HepG2 (cell line): ENCODE measurements around the gene HNF1B. TPM values are rescaled to one million over a fixed set of nuclear protein-coding genes. Genes with fewer than 3 reads are reported as not detected.

ENCODE experiments used
- ASH2L ChIP-seq: fragments of 300-600, 200-600 bp; sonication (generic); IDR thresholded peaks from 2 replicates; pipeline ENCODE4 v1.7.0; 2017; ENCODE audit warnings: low read depth, mild to moderate bottlenecking, moderate library complexity, mixed read lengths, low read length; ENCODE audit not compliant: insufficient read length
- CREB3 ChIP-seq: sonication (generic); formaldehyde crosslinking; IDR thresholded peaks from 2 replicates; pipeline ENCODE4 v1.5.0; 2020; ENCODE audit warnings: missing genetic modification reagents
- GABPA ChIP-seq, 2 experiments: IDR thresholded peaks; 2 replicates each; pipeline ENCODE4 v1.6.1; 2011 to 2016; ENCODE audit warnings: low read depth in 2 of 2, low read length in 1 of 2, missing biosample characterization in 1 of 2, missing genetic modification characterization in 1 of 2
- ISL2 ChIP-seq: sonication (generic); formaldehyde crosslinking; IDR thresholded peaks from 2 replicates; pipeline ENCODE4 v1.5.0; 2020; ENCODE audit warnings: missing genetic modification reagents
- JUNB ChIP-seq: sonication (generic); formaldehyde crosslinking; IDR thresholded peaks from 2 replicates; pipeline ENCODE4 v1.8.0; 2022; ENCODE audit warnings: missing genetic modification reagents, mild to moderate bottlenecking, borderline replicate concordance
- KDM4B ChIP-seq: sonication (generic); formaldehyde crosslinking; IDR thresholded peaks from 2 replicates; pipeline ENCODE4 v1.4.0; 2020; ENCODE audit warnings: missing genetic modification reagents
- NFATC3 ChIP-seq: sonication (generic); formaldehyde crosslinking; IDR thresholded peaks from 2 replicates; pipeline ENCODE4 v1.5.1; 2020; ENCODE audit warnings: mild to moderate bottlenecking, missing genetic modification reagents
- NR1H2 ChIP-seq: sonication (generic); formaldehyde crosslinking; IDR thresholded peaks from 2 replicates; pipeline ENCODE4 v1.8.1; 2022; ENCODE audit warnings: low read depth, missing genetic modification reagents, borderline replicate concordance
- PHF8 ChIP-seq: sonication (generic); formaldehyde crosslinking; IDR thresholded peaks from 2 replicates; pipeline ENCODE4 v1.5.0; 2020; ENCODE audit warnings: missing genetic modification reagents
- RXRB ChIP-seq: IDR thresholded peaks from 2 replicates; pipeline ENCODE4 v1.6.1; 2016; ENCODE audit warnings: borderline replicate concordance, missing genetic modification reagents, missing compliant biosample characterization
- SALL1 ChIP-seq: sonication (generic); formaldehyde crosslinking; IDR thresholded peaks from 2 replicates; pipeline ENCODE4 v1.8.0; 2022; ENCODE audit warnings: mild to moderate bottlenecking, missing genetic modification reagents
- SMAD9 ChIP-seq: sonication (generic); formaldehyde crosslinking; IDR thresholded peaks from 2 replicates; pipeline ENCODE4 v1.5.1; 2020; ENCODE audit warnings: mild to moderate bottlenecking, missing genetic modification reagents
- ZFP37 ChIP-seq: sonication (generic); formaldehyde crosslinking; IDR thresholded peaks from 2 replicates; pipeline ENCODE4 v1.4.0; 2020; ENCODE audit warnings: missing genetic modification reagents, borderline replicate concordance
- ZNF143 ChIP-seq: sonication (generic); formaldehyde crosslinking; IDR thresholded peaks from 2 replicates; pipeline ENCODE4 v1.4.0; 2020; ENCODE audit warnings: missing genetic modification reagents
- ZNF296 ChIP-seq: sonication (generic); formaldehyde crosslinking; conservative IDR thresholded peaks from 2 replicates; pipeline ENCODE4 v1.5.0; 2020; ENCODE audit warnings: mild to moderate bottlenecking, missing genetic modification reagents
- ZNF33B ChIP-seq: sonication (generic); formaldehyde crosslinking; IDR thresholded peaks from 2 replicates; pipeline ENCODE4 v1.5.1; 2020; ENCODE audit warnings: mild to moderate bottlenecking, missing genetic modification reagents
- ZNF441 ChIP-seq: sonication (generic); formaldehyde crosslinking; IDR thresholded peaks from 2 replicates; pipeline ENCODE4 v1.7.0; 2021; ENCODE audit warnings: missing genetic modification reagents, borderline replicate concordance
- ZNF547 ChIP-seq: sonication (generic); formaldehyde crosslinking; IDR thresholded peaks from 2 replicates; pipeline ENCODE4 v1.5.1; 2020; ENCODE audit warnings: mild to moderate bottlenecking, missing genetic modification reagents
- ZNF691 ChIP-seq: sonication (generic); formaldehyde crosslinking; IDR thresholded peaks from 2 replicates; pipeline ENCODE4 v1.4.0; 2020; ENCODE audit warnings: missing genetic modification reagents, low read depth, mild to moderate bottlenecking, borderline replicate concordance
- ZNF7 ChIP-seq: IDR thresholded peaks from 2 replicates; pipeline ENCODE4 v1.6.1; 2016; ENCODE audit warnings: missing biosample characterization, missing genetic modification reagents
- ZNF781 ChIP-seq: sonication (generic); formaldehyde crosslinking; IDR thresholded peaks from 2 replicates; pipeline ENCODE4 v1.5.1; 2020; ENCODE audit warnings: borderline replicate concordance, mild to moderate bottlenecking, missing genetic modification reagents; ENCODE audit errors: not compliant biosample characterization
- polyA plus RNA-seq, 8 experiments: library from polyadenylated mRNA; depleted of rRNA in 3 of 8; stranded (reverse) in 7 of 8; unstranded in 1 of 8; fragments of >200 nt; fragmentation: Illumina TruSeq in 4 of 8; extraction: Trizol in 4 of 8; gene quantifications; 2 replicates each; pipeline versions ENCODE4 v1.2.1 to v1.2.3, GENCODE V29; 2011 to 2016; ENCODE audit warnings: low read depth in 4 of 8, missing spikeins in 1 of 8, mixed read lengths in 1 of 8; ENCODE audit not compliant: insufficient read depth in 1 of 8
- total RNA-seq, 5 experiments: library from RNA; depleted of rRNA; stranded (reverse); fragments of >200 nt; fragmentation: Illumina TruSeq; extraction: Trizol; gene quantifications; 2 replicates each; pipeline ENCODE4 v1.2.3, GENCODE V29; 2016; ENCODE audit warnings: low read depth in 1 of 5
- TF ChIP-seq, protein P1 (sequence below): IDR thresholded peaks from 2 replicates; pipeline ENCODE4 v1.6.1; 2016; ENCODE audit warnings: low read depth

HNF1B gene
- total and polyA plus RNA-seq, 2 of the 13 experiments (the other 11 are each of a cell fraction or from before 2014, with no cell fraction given), result 1.9 to 5.3 TPM

GRCh38 chr17:37676115-37676925, 68.5 kb downstream of the HNF1B start (continued):
- TF ChIP-seq RXRB (CRISPR knock-in tag) (peak; percentile 74; the same call in 1 of the 2 replicates), ZNF691 (CRISPR knock-in tag) (0 out of 2 replicates have a peak, but pooled peaks have one; percentile 11), ZNF296 (CRISPR knock-in tag) (no peak), ZNF33B (peak; percentile 42; the same call in 1 of the 2 replicates), ZFP37 (CRISPR knock-in tag) (0 out of 2 replicates have a peak, but pooled peaks have one; percentile 23), NR1H2 (CRISPR knock-in tag) (no peak), ZNF781 (peak; percentile 34), SALL1 (CRISPR knock-in tag) (peak; percentile 83), ZNF7 (CRISPR knock-in tag) (no peak), ZNF143 (CRISPR knock-in tag) (peak; percentile 83), ISL2 (CRISPR knock-in tag) (peak; percentile 36; the same call in 1 of the 2 replicates), PHF8 (CRISPR knock-in tag) (no peak; the same call in 1 of the 2 replicates), CREB3 (CRISPR knock-in tag) (no peak), ZNF441 (0 out of 2 replicates have a peak, but pooled peaks have one; percentile 17), ZNF547 (peak; percentile 81; the same call in 1 of the 2 replicates), SMAD9 (CRISPR knock-in tag) (0 out of 2 replicates have a peak, but pooled peaks have one; percentile 28), NFATC3 (CRISPR knock-in tag) (peak; percentile 85; the same call in 1 of the 2 replicates), GABPA (IDR thresholded peaks at IDR 0.05; ENCODE audit: low read depth, low read length) (no peak), GABPA (CRISPR knock-in tag; IDR thresholded peaks at IDR 0.05; ENCODE audit: low read depth) (peak; percentile 18; the same call in 1 of the 2 replicates), KDM4B (CRISPR knock-in tag) (peak; percentile 22; the same call in 1 of the 2 replicates), ASH2L (peak; percentile 48), JUNB (CRISPR knock-in tag) (no peak)
- TF ChIP-seq, protein P1, sequence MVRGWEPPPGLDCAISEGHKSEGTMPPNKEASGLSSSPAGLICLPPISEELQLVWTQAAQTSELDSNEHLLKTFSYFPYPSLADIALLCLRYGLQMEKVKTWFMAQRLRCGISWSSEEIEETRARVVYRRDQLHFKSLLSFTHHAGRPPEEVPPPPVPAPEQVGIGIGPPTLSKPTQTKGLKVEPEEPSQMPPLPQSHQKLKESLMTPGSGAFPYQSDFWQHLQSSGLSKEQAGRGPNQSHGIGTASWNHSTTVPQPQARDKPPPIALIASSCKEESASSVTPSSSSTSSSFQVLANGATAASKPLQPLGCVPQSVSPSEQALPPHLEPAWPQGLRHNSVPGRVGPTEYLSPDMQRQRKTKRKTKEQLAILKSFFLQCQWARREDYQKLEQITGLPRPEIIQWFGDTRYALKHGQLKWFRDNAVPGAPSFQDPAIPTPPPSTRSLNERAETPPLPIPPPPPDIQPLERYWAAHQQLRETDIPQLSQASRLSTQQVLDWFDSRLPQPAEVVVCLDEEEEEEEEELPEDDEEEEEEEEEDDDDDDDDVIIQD (CRISPR knock-in tag), result peak; percentile 48; the same call in 1 of the 2 replicates
